Measurements from ENCODE around the gene FBXL3.

DNA sequence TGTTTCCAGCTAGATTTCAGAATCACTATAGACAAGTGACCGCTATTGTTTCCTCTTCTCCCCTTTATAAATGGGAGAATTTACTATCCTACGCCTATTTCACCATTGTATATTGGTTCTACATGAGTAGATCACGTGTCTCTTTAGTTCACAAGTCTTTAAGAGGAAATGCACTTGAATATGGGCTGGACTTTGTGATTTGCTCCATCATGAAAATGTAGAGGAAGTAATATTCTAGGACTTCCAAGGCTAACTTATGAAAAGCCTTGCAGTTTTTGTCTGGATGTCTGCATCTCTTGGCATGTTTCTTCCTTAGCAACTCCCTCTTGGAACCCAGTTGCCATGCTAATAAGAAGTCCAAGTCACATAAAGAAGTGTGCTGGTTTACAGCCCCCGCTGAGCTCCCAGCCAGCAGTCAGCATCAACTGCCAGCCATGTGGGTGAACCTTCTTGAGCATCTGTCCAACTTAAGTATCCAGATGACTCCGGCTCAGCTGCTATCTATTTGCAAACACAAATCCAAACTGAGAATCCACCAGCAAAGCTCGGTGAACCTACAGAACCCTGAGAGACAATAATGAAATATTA lies 4.8 kb upstream of the FBXL3 start:
- TF ChIP-seq, protein P1, sequence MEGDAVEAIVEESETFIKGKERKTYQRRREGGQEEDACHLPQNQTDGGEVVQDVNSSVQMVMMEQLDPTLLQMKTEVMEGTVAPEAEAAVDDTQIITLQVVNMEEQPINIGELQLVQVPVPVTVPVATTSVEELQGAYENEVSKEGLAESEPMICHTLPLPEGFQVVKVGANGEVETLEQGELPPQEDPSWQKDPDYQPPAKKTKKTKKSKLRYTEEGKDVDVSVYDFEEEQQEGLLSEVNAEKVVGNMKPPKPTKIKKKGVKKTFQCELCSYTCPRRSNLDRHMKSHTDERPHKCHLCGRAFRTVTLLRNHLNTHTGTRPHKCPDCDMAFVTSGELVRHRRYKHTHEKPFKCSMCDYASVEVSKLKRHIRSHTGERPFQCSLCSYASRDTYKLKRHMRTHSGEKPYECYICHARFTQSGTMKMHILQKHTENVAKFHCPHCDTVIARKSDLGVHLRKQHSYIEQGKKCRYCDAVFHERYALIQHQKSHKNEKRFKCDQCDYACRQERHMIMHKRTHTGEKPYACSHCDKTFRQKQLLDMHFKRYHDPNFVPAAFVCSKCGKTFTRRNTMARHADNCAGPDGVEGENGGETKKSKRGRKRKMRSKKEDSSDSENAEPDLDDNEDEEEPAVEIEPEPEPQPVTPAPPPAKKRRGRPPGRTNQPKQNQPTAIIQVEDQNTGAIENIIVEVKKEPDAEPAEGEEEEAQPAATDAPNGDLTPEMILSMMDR (IDR thresholded peaks at IDR 0.05; ENCODE audit: low read depth, low read length, poor library complexity, severe bottlenecking), result no peak
- no peak for TF ChIP-seq EZH2phosphoT487 (IDR thresholded peaks at IDR 0.05; ENCODE audit: borderline replicate concordance, low read length)
